HG02943 (cell line): Measurements from ENCODE around the gene SLIT3.

Experiments used
- ATAC-seq: cut with Tn5 transposase; IDR thresholded peaks from one replicate; pipeline ENCODE4 v1.9.1; 2021; ENCODE audit warnings: mild to moderate bottlenecking, low read depth, moderate library complexity; ENCODE audit not compliant: unreplicated experiment

The SLIT3 gene

GRCh38 chr5:168851902-168852321, 449.0 kb downstream of the SLIT3 start:
- ATAC-seq, result no peak

- no peak for ATAC-seq
Observed at GRCh38 chr5:168850683-168851082, 450.3 kb downstream of the SLIT3 start.

- no peak for ATAC-seq
Observed at GRCh38 chr5:168848569-168848968, 452.4 kb downstream of the SLIT3 start.

GRCh38 chr5:168847511-168848073, 453.3 kb downstream of the SLIT3 start:
- no peak for ATAC-seq

GRCh38 chr5:168844922-168845296, 456.0 kb downstream of the SLIT3 start:
- ATAC-seq, result no peak

GRCh38 chr5:168844016-168844921, 456.7 kb downstream of the SLIT3 start:
- ATAC-seq, result no peak

- ATAC-seq, result no peak
Observed at GRCh38 chr5:168843277-168844015, 457.5 kb downstream of the SLIT3 start.

- no peak for ATAC-seq
Observed at GRCh38 chr5:168842571-168843205, 458.3 kb downstream of the SLIT3 start.

GRCh38 chr5:168837852-168838251, 463.1 kb downstream of the SLIT3 start:
- ATAC-seq, result no peak

GRCh38 chr5:168836603-168837231, 464.2 kb downstream of the SLIT3 start:
- no peak for ATAC-seq

GRCh38 chr5:168833936-168834335, 467.0 kb downstream of the SLIT3 start:
- no peak for ATAC-seq

- no peak for ATAC-seq
Observed at GRCh38 chr5:168833383-168833782, 467.6 kb downstream of the SLIT3 start.

GRCh38 chr5:168832308-168832707, 468.6 kb downstream of the SLIT3 start:
- ATAC-seq, result no peak

GRCh38 chr5:168831383-168831782, 469.6 kb downstream of the SLIT3 start:
- no peak for ATAC-seq

- no peak for ATAC-seq
Observed at GRCh38 chr5:168830833-168831232, 470.1 kb downstream of the SLIT3 start.

- ATAC-seq, result no peak
Observed at GRCh38 chr5:168829922-168830417, 471.0 kb downstream of the SLIT3 start.

GRCh38 chr5:168829044-168829443, 471.9 kb downstream of the SLIT3 start:
- ATAC-seq, result no peak

- ATAC-seq, result no peak
Observed at GRCh38 chr5:168827636-168828035, 473.3 kb downstream of the SLIT3 start.

- no peak for ATAC-seq
Observed at GRCh38 chr5:168826246-168826725, 474.7 kb downstream of the SLIT3 start.

- ATAC-seq, result no peak
Observed at GRCh38 chr5:168822745-168823281, 478.1 kb downstream of the SLIT3 start.
